ENCODE measurements around the gene UPF3B. TPM values are rescaled to one million over a fixed set of nuclear protein-coding genes. Genes with fewer than 3 reads are reported as not detected.

UPF3B gene
- total RNA-seq, 2 experiments from 2014 or later = 16.0 to 16.6 TPM

DNA sequence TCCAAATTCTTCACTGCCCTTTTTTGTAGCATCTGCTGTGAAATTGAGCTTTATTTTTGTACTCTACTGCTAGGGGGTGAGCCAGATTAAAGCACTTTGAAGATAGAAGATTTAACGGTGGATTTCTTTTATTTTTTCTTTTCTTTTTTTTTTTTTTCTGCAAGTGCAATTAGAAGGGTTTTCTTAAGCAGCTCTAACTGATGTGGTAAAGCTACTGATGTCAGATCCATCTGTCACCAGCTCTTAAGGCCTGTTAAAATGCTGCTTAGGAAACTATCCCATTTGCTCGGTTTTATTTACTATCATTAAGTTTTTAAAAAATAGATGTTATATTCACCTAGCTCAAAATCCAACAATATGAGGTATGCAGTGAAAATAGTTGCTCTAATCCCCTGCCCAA lies 26.0 kb upstream of the UPF3B start:
- intact Hi-C loops (cut with micrococcal nuclease) = no loop called here
- Mint-ChIP-seq H3K9me3 (no peaks in the 10 kb centered on the region), H3K27me3 (no peaks in the 10 kb centered on the region), H3K27ac (peak overlapping the region; percentile 36), H3K4me3 (no peak overlapping the region), H3K36me3 (ENCODE audit: low read depth) (peaks cover 8% of the 10 kb centered on the region), H3K4me1 (ENCODE audit: low read depth) (peaks cover 16% of the 10 kb centered on the region)
- TF ChIP-seq, protein P1, sequence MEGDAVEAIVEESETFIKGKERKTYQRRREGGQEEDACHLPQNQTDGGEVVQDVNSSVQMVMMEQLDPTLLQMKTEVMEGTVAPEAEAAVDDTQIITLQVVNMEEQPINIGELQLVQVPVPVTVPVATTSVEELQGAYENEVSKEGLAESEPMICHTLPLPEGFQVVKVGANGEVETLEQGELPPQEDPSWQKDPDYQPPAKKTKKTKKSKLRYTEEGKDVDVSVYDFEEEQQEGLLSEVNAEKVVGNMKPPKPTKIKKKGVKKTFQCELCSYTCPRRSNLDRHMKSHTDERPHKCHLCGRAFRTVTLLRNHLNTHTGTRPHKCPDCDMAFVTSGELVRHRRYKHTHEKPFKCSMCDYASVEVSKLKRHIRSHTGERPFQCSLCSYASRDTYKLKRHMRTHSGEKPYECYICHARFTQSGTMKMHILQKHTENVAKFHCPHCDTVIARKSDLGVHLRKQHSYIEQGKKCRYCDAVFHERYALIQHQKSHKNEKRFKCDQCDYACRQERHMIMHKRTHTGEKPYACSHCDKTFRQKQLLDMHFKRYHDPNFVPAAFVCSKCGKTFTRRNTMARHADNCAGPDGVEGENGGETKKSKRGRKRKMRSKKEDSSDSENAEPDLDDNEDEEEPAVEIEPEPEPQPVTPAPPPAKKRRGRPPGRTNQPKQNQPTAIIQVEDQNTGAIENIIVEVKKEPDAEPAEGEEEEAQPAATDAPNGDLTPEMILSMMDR (IDR thresholded peaks at IDR 0.05) = no peak
- no peak for ATAC-seq
- POLR2A ChIA-PET = interaction anchor here (1.1 to 1.2 kb wide), 2 partner anchors 87 to 94 kb away, joined by 3 to 6 read pairs; partner anchors contain the start of gene RPL39
- CTCF ChIA-PET = interaction anchor here (1.0 to 2.9 kb wide), 4 partner anchors 9 to 396 kb away, joined by 3 to 16 read pairs (median 4); no protein-coding TSS in a partner anchor
- no peak for DNase-seq

DNA sequence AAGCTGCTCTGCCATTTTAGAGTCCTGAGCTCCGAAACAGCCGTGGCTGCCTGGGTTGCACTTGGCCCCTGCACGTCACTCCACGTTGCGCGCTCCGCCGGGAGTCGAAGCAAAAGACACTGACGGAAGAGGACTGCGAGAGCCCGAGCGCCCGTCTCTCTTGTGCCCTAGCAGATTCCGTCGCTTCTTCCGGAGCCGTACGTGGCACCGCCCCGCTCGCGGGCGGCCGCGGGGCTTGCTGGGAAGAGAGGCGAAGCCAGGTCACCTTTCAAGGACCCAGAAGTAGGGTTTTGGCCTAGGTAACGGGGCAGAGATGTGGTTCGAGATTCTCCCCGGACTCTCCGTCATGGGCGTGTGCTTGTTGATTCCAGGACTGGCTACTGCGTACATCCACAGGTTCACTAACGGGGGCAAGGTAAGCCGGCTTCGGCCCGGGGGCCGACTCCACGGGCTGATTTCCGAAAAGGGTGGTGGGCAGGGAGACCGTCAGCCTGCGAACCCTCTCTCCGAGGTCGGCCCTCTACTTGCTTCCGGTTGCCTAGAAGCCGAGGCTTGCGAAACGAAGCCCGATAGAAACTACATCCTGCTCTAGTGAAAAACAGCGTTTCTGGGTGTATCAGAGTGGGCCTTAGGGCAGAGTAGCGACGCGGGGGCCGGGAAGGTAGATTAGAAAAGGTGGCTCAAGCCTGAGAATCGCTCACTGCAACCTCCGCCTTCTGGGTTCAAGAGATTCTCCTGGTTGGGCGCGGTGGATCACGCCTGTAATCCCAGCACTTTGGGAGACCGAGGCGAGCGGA lies 19.0 kb upstream of the UPF3B start, which contains the start of the genes NDUFA1 and RNF113A:
TSS of gene NDUFA1 (plus strand) at position 234 of the 797 bp plus-strand sequence. CDS start at position 314, 80 bp downstream.
TSS of gene RNF113A (minus strand) at position 135 of the 797 bp plus-strand sequence. CDS start at position 15, 120 bp downstream.
- TF ChIP-seq, protein P1 (IDR thresholded peaks at IDR 0.05) = no peak
- H3K27ac Mint-ChIP-seq = peak within 1 kb of the TSS; percentile 98
- no peaks in the 10 kb centered on the region for H3K9me3 Mint-ChIP-seq
- intact Hi-C loops (cut with micrococcal nuclease) = loop anchor here (2.0 kb wide), 1 partner anchor 81 kb away; the partner anchor contains the start of gene RPL39
- ATAC-seq (peak; percentile 94), DNase-seq (peak; percentile 87)
- H3K36me3 Mint-ChIP-seq (ENCODE audit: low read depth) = peaks cover 25% of the 10 kb centered on the region
- H3K4me3 Mint-ChIP-seq = peak within 1 kb of the TSS; percentile 95
- POLR2A ChIA-PET = interaction anchor here (0.9 to 3.6 kb wide), 10 partner anchors 11 to 116 kb away, joined by 3 to 24 read pairs (median 6); partner anchors contain the start of genes RPL39, SOWAHD and UPF3B
- CTCF ChIA-PET = interaction anchor here (0.8 to 2.0 kb wide), 3 partner anchors 80 to 87 kb away, joined by 3 to 7 read pairs (median 4); partner anchors contain the start of gene RPL39
- H3K27me3 Mint-ChIP-seq = no peaks in the 10 kb centered on the region
- peaks cover 11% of the 10 kb centered on the region for H3K4me1 Mint-ChIP-seq (ENCODE audit: low read depth)

DNA sequence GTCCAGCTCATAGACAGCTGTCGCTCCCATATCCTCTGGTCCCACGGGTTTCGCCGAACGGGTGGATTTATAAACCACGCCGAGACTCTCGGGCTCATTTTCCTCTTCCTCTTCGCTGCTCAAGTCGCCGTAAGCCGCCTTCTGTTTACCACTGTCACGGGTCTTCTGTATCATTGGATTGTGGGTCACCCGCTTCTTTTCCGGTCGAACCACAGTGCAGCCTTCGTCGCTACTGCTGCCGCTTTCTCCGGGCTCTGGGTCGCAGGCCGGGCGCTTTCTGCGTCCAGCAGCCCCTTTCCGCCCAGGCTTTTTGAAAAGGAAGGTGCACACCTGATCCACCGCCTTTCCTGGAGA lies 18.5 kb upstream of the UPF3B start:
- peak; percentile 53 for ATAC-seq

DNA sequence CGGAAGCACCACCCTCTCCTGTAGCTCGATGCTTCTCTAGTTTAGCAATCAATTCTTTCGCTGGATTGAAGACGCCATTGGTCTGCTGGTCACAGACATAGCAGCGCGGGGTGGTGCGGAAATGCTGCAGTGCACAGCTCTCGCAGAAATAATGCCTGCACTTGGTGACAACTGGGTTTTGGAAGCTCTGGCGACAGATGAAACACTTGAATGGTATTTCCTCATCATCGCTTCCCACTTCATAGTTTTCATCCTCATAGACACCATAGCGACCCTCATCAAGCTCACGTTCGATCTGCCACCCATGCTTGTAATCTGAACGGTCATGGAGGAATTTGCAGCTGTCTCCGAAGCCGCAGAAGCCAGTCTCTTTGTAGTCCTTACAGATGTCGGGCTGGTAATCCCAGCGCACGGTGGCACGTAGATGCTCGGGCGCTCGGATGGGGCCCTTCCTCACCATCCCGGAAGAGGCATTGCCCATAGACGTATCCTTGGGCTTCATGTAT lies 17.9 kb upstream of the UPF3B start:
- TF ChIP-seq, protein P1 (IDR thresholded peaks at IDR 0.05) = no peak
- no peaks in the 10 kb centered on the region for H3K27me3 Mint-ChIP-seq

More for the DNA sequence above, 18.5 kb upstream of the UPF3B start:
- intact Hi-C loops (cut with micrococcal nuclease) = loop anchor here (2.0 kb wide), 1 partner anchor 80 kb away; the partner anchor contains the start of gene RPL39
- Mint-ChIP-seq H3K36me3 (ENCODE audit: low read depth) (peaks cover 25% of the 10 kb centered on the region), H3K27ac (peak overlapping the region; percentile 98), H3K27me3 (no peaks in the 10 kb centered on the region), H3K4me1 (ENCODE audit: low read depth) (peaks cover 11% of the 10 kb centered on the region), H3K4me3 (peak overlapping the region; percentile 95), H3K9me3 (no peaks in the 10 kb centered on the region)
- TF ChIP-seq, protein P1 (IDR thresholded peaks at IDR 0.05) = no peak
- DNase-seq = no peak
- CTCF ChIA-PET = interaction anchor here (0.8 to 2.0 kb wide), 4 partner anchors 80 to 114 kb away, joined by 3 to 7 read pairs (median 4); partner anchors contain the start of gene RPL39
- POLR2A ChIA-PET = interaction anchor here (0.9 to 3.6 kb wide), 9 partner anchors 11 to 115 kb away, joined by 3 to 24 read pairs (median 7); partner anchors contain the start of genes RPL39, SOWAHD and UPF3B

More for the DNA sequence above, 17.9 kb upstream of the UPF3B start:
- peak; percentile 21 for ATAC-seq
- H3K9me3 Mint-ChIP-seq = no peaks in the 10 kb centered on the region
- H3K27ac Mint-ChIP-seq = peak overlapping the region; percentile 98
- H3K36me3 Mint-ChIP-seq (ENCODE audit: low read depth) = peaks cover 25% of the 10 kb centered on the region
- ChIA-PET POLR2A (interaction anchor here (0.6 to 3.6 kb wide), 13 partner anchors 9 to 404 kb away, joined by 3 to 24 read pairs (median 4); partner anchors contain the start of genes RPL39, SOWAHD and UPF3B), CTCF (interaction anchor here (0.8 to 2.0 kb wide), 6 partner anchors 18 to 401 kb away, joined by 3 to 7 read pairs (median 4); partner anchors contain the start of genes RPL39 and UPF3B)
- peak overlapping the region; percentile 95 for H3K4me3 Mint-ChIP-seq
- peaks cover 11% of the 10 kb centered on the region for H3K4me1 Mint-ChIP-seq (ENCODE audit: low read depth)
- DNase-seq = peak; percentile 46
- intact Hi-C loops (cut with micrococcal nuclease) = loop anchor here (2.0 kb wide), 1 partner anchor 80 kb away; the partner anchor contains the start of gene RPL39
